SK-N-SH treated with all-trans-retinoic acid at 6 μM for 48 hours (cell line): ENCODE data around the gene IKZF3.

ENCODE experiments used
- ATAC-seq: fragments of 200-7000 bp; cut with Tn5 transposase; 3 replicates; pipeline ENCODE4 v1.9.1; 2020; ENCODE audit warnings: mild to moderate bottlenecking, moderate library complexity
- ARNTL ChIP-seq: fragments of 450-650 bp; formaldehyde crosslinking; IDR thresholded peaks from 2 replicates; pipeline ENCODE4 v1.5.0; 2020; ENCODE audit warnings: low read depth, mild to moderate bottlenecking, moderate library complexity, borderline replicate concordance
- BACH2 ChIP-seq: fragments of 250-450 bp; sonication (Bioruptor Pico); IDR thresholded peaks from 2 replicates; pipeline ENCODE4 v1.9.0; 2021; ENCODE audit warnings: mild to moderate bottlenecking, borderline replicate concordance
- CREB5 ChIP-seq: fragments of 250-450 bp; sonication (Bioruptor Pico); IDR thresholded peaks from 2 replicates; pipeline ENCODE4 v1.5.1; 2020; ENCODE audit warnings: low read depth, mild to moderate bottlenecking, moderate library complexity
- CSDC2 ChIP-seq: fragments of 250-450 bp; sonication (Bioruptor Pico); IDR thresholded peaks from 2 replicates; pipeline ENCODE4 v1.5.0; 2020; ENCODE audit warnings: mild to moderate bottlenecking, moderate library complexity
- CSRNP3 ChIP-seq: fragments of 250-450 bp; sonication (Bioruptor Pico); IDR thresholded peaks from 2 replicates; pipeline ENCODE4 v1.5.1; 2021; ENCODE audit warnings: mild to moderate bottlenecking, moderate library complexity
- ESRRG ChIP-seq: fragments of 250-450 bp; sonication (Bioruptor Pico); IDR thresholded peaks from 2 replicates; pipeline ENCODE4 v1.6.1; 2021; ENCODE audit warnings: mild to moderate bottlenecking
- GLIS3 ChIP-seq: fragments of 250-450 bp; sonication (Bioruptor Pico); IDR thresholded peaks from 2 replicates; pipeline ENCODE4 v1.5.0; 2020; ENCODE audit warnings: mild to moderate bottlenecking, moderate library complexity
- ISL1 ChIP-seq: fragments of 250-450 bp; sonication (Bioruptor Pico); IDR thresholded peaks from 2 replicates; pipeline ENCODE4 v2.1.2; 2022; ENCODE audit warnings: mild to moderate bottlenecking, moderate library complexity
- OSR1 ChIP-seq: fragments of 250-450 bp; sonication (Bioruptor Pico); IDR thresholded peaks from 2 replicates; pipeline ENCODE4 v1.8.0; 2022; ENCODE audit warnings: moderate library complexity, mild to moderate bottlenecking, inconsistent platforms
- PATZ1 ChIP-seq: fragments of 250-450 bp; sonication (Bioruptor Pico); IDR thresholded peaks from 2 replicates; pipeline ENCODE4 v1.8.0; 2020; ENCODE audit warnings: mild to moderate bottlenecking, moderate library complexity, borderline replicate concordance
- POU6F1 ChIP-seq: fragments of 250-450 bp; sonication (Bioruptor Pico); IDR thresholded peaks from 2 replicates; pipeline ENCODE4 v1.8.0; 2021; ENCODE audit warnings: low read depth, mild to moderate bottlenecking, moderate library complexity, borderline replicate concordance
- PPARA ChIP-seq: fragments of 250-450 bp; sonication (Bioruptor Pico); IDR thresholded peaks from 2 replicates; pipeline ENCODE4 v1.5.0; 2020; ENCODE audit warnings: mild to moderate bottlenecking, borderline replicate concordance
- RARB ChIP-seq: fragments of 250-450 bp; sonication (Bioruptor Pico); IDR thresholded peaks from 2 replicates; pipeline ENCODE4 v1.8.0; 2021; ENCODE audit warnings: mild to moderate bottlenecking, moderate library complexity
- SNAI2 ChIP-seq: fragments of 250-450 bp; sonication (Bioruptor Pico); IDR thresholded peaks from 2 replicates; pipeline ENCODE4 v1.5.0; 2020; ENCODE audit warnings: mild to moderate bottlenecking, moderate library complexity
- TCF4 ChIP-seq: fragments of 250-450 bp; sonication (Bioruptor Pico); IDR thresholded peaks from 2 replicates; pipeline ENCODE4 v1.8.0; 2021; ENCODE audit warnings: mild to moderate bottlenecking, moderate library complexity, borderline replicate concordance
- TOX ChIP-seq: fragments of 250-450 bp; sonication (Bioruptor Pico); IDR thresholded peaks from 2 replicates; pipeline ENCODE4 v1.8.0; 2021; ENCODE audit warnings: mild to moderate bottlenecking, moderate library complexity, borderline replicate concordance
- TSHZ2 ChIP-seq: fragments of 250-450 bp; sonication (Bioruptor Pico); IDR thresholded peaks from 2 replicates; pipeline ENCODE4 v1.5.0; 2020; ENCODE audit warnings: mild to moderate bottlenecking, moderate library complexity
- ZC3H10 ChIP-seq: fragments of 250-450 bp; sonication (Bioruptor Pico); IDR thresholded peaks from 2 replicates; pipeline ENCODE4 v1.5.1; 2021; ENCODE audit warnings: mild to moderate bottlenecking, moderate library complexity
- ZFP30 ChIP-seq: fragments of 450-650 bp; formaldehyde crosslinking; IDR thresholded peaks from 2 replicates; pipeline ENCODE4 v1.5.0; 2022; ENCODE audit warnings: mild to moderate bottlenecking, moderate library complexity
- ZNF70 ChIP-seq: fragments of 450-650 bp; formaldehyde crosslinking; IDR thresholded peaks from 2 replicates; pipeline ENCODE4 v1.5.0; 2020; ENCODE audit warnings: mild to moderate bottlenecking, moderate library complexity
- ZNF8 ChIP-seq: fragments of 450-650 bp; formaldehyde crosslinking; IDR thresholded peaks from 2 replicates; pipeline ENCODE4 v1.5.0; 2020; ENCODE audit warnings: mild to moderate bottlenecking, moderate library complexity

The IKZF3 gene

GRCh38 chr17:39845052-39845846 lies 18.9 kb downstream of the IKZF3 start:
- TF ChIP-seq CREB5 (no peak), TCF4 (CRISPR knock-in tag) (no peak), ZC3H10 (no peak), ZNF8 (CRISPR knock-in tag) (no peak), SNAI2 (no peak), ISL1 (CRISPR knock-in tag) (no peak), POU6F1 (CRISPR knock-in tag) (no peak), RARB (CRISPR knock-in tag) (no peak), GLIS3 (no peak)
- ATAC-seq, result no peak

GRCh38 chr17:39841134-39841683 lies 22.9 kb downstream of the IKZF3 start:
- no peak for TF ChIP-seq POU6F1 (CRISPR knock-in tag)
- TF ChIP-seq ZFP30 (CRISPR knock-in tag), result no peak
- no peak for TF ChIP-seq OSR1 (CRISPR knock-in tag)
- TF ChIP-seq SNAI2, result no peak
- no peak for TF ChIP-seq PPARA (CRISPR knock-in tag)
- no peak for TF ChIP-seq GLIS3
- TF ChIP-seq BACH2 (CRISPR knock-in tag), result no peak
- TF ChIP-seq RARB (CRISPR knock-in tag), result no peak
- no peak for TF ChIP-seq ZC3H10
- no peak for TF ChIP-seq ISL1 (CRISPR knock-in tag)
- no peak for TF ChIP-seq CSDC2
- no peak for TF ChIP-seq PATZ1
- TF ChIP-seq TOX (CRISPR knock-in tag), result no peak
- no peak for TF ChIP-seq CSRNP3
- TF ChIP-seq ESRRG (CRISPR knock-in tag), result no peak
- ATAC-seq, result no peak

- no peak for ATAC-seq
- TF ChIP-seq ZNF70 (CRISPR knock-in tag), result no peak
- TF ChIP-seq TSHZ2 (CRISPR knock-in tag), result no peak
- no peak for TF ChIP-seq PPARA (CRISPR knock-in tag)
- no peak for TF ChIP-seq ARNTL (CRISPR knock-in tag)
- no peak for TF ChIP-seq ZNF8 (CRISPR knock-in tag)
Measured at GRCh38 chr17:39838784-39839183, 25.3 kb downstream of the IKZF3 start.
